GM19452 (cell line): ENCODE results near the gene PLXNA4.

Experiments
- ATAC-seq: cut with Tn5 transposase; IDR thresholded peaks from one replicate; pipeline ENCODE4 v1.9.1; 2021; ENCODE audit not compliant: unreplicated experiment

PLXNA4 gene

GRCh38 chr7:132161533-132161915 lies 414.7 kb downstream of the PLXNA4 start:
- ATAC-seq = no peak

- no peak for ATAC-seq
Measured at GRCh38 chr7:132160611-132161532, 415.4 kb downstream of the PLXNA4 start.

DNA sequence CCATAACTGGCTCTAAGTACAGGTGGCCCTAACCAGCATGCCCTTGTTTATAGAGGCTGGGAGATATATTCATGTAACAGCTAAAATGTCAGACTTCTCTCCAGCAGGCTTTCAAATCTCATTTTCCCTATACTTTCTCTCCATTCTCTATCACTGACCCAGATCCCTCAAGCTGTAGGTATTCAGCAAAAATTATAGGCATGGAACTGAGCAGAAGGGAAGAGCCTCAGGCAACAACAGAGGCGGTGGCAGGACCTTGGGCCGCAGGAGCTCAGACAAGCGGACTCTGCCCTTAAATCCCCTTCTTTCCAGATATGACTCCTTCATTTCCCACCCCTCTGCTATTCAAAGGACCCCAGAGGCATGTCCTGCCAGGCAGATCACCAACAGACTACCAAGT lies 417.4 kb downstream of the PLXNA4 start:
- no peak for ATAC-seq

DNA sequence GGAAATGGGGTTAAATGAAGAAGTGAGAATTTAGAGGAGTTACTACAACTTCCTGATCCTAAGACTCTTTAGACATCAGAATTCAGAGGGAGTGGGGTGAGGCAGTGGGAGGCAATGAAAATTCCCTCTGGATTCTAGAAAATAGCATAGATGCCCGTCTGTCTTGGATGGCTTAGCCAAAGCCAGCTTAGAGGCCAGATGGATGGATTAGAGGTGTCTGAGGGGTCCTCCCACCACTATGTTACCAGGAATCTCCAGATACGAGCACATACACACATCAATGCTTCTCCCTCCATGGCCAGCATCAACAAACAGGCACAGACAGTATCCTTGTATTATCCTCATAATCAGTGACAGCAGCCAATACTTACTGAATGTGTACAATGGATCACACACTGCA lies 418.1 kb downstream of the PLXNA4 start:
- ATAC-seq = no peak

DNA sequence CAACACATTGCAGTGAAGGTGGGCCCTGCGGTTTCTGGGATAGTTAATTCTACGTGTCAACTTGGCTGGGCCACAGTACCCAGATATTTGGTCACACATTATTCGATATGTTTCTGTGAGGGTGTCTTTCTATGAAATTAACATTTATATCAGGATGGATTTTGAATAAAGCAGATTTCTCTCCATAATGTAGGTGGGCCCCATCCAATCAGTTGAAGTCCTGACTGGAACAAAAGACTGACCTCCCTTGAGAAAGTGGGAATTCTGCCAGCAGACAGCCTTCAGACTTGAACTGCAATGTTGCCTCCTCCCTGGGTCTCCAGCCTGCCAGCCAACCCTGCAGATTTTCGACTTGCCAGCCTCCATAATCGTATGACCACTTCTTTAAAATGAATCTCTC lies 420.6 kb downstream of the PLXNA4 start:
- ATAC-seq = no peak

GRCh38 chr7:132154695-132155471 lies 421.4 kb downstream of the PLXNA4 start:
- no peak for ATAC-seq

- ATAC-seq = no peak
Measured at GRCh38 chr7:132154248-132154647, 422.0 kb downstream of the PLXNA4 start.

DNA sequence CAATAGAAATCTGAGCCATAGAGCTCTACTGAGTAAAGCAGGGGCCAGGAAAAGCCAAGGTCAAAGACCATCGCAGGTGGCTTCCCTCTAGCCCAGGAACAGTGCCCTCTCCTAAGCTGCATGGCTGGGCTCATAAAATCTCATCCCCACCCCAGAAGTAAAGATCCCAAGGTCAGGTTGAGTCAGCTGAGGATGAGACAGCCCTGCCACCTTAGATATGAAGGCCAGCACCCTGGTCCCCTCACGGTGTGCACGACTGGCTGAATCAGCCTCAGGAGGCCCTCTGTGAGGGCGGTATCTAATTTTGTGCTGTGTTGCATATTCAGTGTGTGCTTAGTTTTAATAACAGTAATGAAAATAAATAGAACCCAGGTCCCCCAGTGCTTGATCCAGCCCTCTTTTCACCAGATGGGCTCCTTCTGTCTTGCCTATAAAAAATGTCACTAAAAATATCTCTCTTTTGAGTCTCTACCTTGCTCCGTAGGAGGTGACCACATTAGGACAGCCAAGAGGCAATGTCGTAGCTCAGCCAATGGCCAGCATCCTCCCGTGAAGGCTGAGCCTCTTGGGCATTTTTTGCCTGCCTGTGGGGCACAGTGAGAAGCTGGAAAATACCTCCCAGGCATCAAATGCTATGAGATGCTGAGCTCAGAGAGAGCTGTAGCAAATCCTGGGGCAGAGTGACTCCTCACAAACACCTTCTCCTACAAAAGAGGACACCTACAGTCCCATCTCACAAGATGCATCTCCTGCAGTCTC lies 424.0 kb downstream of the PLXNA4 start:
- no peak for ATAC-seq

DNA sequence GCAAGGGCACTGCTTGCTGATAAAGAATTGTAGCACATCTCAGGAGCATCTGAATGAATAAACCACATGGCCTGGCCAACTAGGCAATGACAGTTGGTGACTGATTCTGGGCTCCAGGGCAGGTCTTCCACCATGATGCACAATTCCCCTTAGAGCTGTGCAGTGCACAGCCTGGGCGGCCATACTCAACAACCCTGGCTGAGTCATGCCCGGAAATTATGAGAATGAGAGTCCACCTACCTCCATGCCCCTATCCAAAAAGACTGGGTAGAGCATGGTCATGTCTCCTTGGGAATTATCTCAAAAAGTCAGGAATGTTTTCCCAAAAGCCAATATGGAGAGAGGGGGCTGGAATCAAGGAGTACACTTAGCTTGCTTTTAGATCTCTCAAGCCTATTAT lies 425.6 kb downstream of the PLXNA4 start:
- no peak for ATAC-seq

DNA sequence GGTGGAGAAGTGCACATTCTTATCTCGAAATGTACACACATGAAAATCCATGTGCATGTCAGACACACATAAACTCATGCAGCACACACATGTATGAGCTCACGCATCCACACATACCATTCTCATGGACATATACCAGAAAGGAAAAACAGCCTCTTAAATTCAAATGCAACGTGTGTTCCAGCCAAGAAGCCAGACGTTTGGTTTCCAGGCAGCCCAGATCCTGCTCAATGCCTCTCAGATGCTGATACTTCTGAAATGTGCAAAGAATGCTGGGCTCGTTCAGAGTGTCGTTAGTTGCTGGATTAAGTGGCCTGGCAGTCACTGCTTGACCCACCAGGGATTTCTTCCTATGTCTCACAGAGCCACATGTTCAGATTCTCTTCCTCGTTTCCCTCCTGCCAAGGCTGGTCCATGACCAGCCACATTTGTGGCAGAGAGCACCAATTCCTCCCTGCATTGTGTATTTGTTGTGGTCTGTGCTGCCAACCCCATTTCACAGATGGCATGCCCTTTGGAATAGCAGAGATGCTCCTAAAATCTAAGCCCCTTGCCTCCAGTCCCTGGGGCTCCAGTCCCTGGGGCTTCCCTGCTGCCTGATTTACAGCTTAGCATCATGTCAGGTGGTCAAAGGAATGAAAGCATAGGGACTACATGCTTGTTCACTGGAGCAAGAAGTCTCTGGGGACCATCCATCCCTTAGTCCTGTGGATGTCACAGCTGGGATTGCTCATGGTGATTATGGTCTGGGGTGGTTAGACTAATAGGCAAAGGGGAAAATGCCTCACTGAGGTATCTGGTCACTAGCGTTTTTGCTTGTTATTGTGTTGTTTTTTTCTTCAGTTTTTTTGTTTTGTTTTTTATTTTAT lies 426.6 kb downstream of the PLXNA4 start:
- ATAC-seq = no peak

- no peak for ATAC-seq
Measured at GRCh38 chr7:132148876-132149275, 427.4 kb downstream of the PLXNA4 start.

DNA sequence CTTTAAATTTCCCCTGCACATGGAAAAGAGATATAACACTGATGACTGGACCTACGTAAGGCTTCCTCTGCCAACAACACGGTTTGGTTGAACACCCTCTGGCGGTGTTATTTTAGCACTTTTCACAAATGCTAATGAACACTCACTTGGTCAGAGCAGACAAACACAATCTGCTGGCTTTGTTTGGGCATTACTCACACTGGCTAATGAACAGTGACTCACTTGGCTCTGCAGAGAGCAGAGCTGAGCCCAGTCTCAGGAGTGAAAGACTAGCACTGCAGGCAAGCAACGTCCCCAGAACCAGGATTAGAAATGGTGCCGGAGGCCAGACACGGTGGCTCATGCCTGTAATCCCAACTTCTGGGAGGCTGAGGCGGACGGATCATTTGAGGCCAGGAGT lies 430.8 kb downstream of the PLXNA4 start:
- no peak for ATAC-seq

DNA sequence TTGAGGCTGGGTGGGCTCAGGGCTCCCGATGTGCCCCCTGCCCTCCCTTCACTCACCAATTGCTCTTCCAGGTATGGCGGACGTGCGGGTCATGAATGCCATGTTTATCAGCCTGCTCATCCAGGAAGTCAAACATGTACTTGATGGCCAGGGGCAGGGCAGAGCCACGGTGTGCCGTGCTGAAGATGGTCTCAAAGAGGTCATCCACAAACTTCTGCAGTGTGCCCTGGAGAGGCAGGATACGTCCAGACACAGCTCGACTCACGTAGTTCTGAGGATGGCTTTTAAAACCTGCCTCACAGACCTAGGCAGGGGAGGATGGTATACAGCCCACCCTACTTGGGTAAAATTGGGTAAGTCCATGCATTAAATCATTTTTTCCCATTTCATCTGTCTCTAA lies 431.2 kb downstream of the PLXNA4 start:
- no peak for ATAC-seq

DNA sequence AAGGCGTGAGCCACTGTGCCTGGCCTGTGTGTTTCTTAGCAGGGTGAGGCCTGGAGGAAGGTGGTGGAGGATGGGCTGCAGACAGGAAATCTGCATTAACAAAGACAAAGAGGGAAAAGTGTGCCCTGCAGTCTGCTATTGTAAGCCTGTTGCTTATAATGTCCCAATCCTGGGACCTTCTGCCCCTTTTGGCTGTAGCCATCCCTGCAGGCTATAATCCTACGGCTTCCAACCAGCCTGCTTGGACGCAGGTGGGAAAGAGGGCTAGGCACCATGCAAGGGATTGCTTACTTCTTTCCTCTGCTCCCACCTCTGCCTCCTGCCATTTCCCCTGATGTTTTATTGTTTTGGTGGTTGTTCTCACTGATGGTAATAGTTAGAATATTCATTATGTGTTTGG lies 434.3 kb downstream of the PLXNA4 start:
- ATAC-seq = no peak

GRCh38 chr7:132141109-132141508 lies 435.2 kb downstream of the PLXNA4 start:
- ATAC-seq = no peak

GRCh38 chr7:132140341-132140740 lies 435.9 kb downstream of the PLXNA4 start:
- no peak for ATAC-seq

- no peak for ATAC-seq
Measured at GRCh38 chr7:132138817-132139216, 437.5 kb downstream of the PLXNA4 start.

DNA sequence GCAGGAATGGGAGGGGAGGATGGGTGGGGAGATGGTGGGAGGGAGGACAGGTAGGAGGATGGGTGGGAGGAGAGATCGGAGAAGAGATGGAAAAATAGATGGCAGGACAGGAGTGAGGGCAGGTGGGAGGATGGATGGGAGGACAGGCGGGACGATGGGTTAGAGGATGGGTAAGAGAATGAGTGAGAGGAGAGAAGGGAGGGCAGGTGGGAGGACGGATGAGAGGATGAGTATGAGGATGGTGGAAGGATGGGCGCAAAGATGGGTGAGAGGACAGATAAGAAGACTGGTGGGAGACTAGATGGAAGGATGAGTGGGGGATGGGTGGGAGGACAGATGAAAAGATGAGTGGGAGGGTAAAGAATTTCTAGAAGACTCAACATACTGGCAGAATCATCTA lies 438.6 kb downstream of the PLXNA4 start:
- no peak for ATAC-seq

DNA sequence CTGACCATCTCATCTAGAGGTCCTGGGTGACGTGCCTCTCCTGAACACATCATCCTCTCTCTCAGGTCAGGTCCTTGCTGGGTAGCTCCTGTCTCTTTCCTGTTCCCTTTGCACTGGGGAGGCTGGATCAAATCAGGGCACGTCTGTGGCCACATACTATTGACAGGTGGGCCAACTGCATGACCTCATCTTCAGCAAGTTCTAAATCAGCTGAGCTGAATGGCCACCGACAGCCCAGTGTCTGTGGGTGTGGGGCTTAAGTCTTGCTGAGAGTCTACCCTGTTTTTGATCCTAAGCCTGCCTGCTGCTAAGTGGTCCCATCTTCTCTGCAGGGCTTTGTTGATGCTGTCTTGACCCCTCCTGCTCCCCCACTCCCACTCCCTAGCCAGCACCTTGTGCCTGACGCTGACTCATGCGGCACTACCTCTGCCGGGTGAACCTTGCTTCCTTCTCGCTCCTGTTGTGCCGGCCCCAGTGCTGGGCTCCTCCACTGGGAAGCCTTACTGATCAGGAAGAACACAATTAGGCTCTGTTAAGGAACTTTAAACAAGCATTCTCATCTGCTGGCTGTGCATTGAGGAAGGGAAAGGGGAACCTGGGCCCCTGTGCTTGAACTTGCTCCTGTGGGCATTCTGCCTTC lies 440.4 kb downstream of the PLXNA4 start:
- no peak for ATAC-seq

DNA sequence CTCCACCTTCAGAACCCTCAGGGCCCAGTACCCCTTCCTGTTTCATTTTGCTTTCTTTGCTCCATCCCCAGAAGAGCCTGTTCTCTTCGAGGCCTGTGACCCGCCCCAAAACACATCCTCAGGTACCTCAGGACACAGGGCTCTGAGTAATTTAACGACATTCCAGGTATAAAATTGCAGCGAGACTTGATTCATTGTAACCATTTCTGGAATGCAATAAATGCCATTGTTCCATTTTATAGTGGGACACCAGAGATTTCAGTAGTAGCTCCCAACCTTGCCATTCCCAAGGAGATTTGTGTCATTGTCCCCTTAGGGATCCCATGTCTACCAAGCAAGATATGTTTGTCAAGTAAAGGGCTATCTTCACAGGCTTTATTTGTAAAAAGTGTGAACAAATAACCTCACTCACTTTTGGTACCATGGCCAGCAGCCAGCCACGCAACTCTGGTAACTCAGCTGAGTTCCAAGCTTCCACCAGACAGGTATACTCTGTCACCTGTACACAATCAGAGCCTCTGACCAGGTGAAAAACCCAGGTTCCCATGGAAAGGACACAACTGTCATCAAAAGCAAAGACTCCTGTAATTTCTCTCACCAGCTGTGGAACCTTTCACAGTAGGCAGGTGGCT lies 441.3 kb downstream of the PLXNA4 start:
- no peak for ATAC-seq
